ENCODE measurements around the gene IL1F10.
A peak's percentile ranks its signal among the peaks of the same experiment; 100 is the strongest.

GRCh38 chr2:113078350-113078839, 10.6 kb downstream of the IL1F10 start:
- TF ChIP-seq CTCF (IDR thresholded peaks at IDR 0.05) (no peak), POLR2AphosphoS5 (IDR thresholded peaks at IDR 0.05) (peak in 1 of 3 donors; percentile 36), EP300 (IDR thresholded peaks at IDR 0.05) (no peak), POLR2A (IDR thresholded peaks at IDR 0.05) (no peak)
